Ovary (tissue), 9 donors: ENCODE data around the gene LRRC8C. TPM values are rescaled to one million over a fixed set of nuclear protein-coding genes. Genes with fewer than 3 reads are reported as not detected.

Experiments used
- DNase-seq, 5 donors: peaks; one replicate each; pipeline ENCODE4 v3.0.0-alpha.2; 2019 to 2020
- H3K27ac ChIP-seq, 2 donors: fragments of 200-600 bp; one replicate each; pipeline versions ENCODE4 v1.5.1 to v1.8.0; 2019 to 2022
- H3K27me3 ChIP-seq: fragments of 200-600 bp; one replicate; pipeline ENCODE4 v1.8.0; 2022
- H3K36me3 ChIP-seq: fragments of 200-600 bp; sonication (generic); one replicate; pipeline ENCODE4 v1.5.1; 2019
- H3K4me1 ChIP-seq: one replicate; pipeline ENCODE4 v1.8.1; 2013; ENCODE audit warnings: mild to moderate bottlenecking, moderate library complexity; ENCODE audit not compliant: insufficient read depth
- H3K4me3 ChIP-seq: fragments of 200-600 bp; sonication (generic); one replicate; pipeline ENCODE4 v1.5.1; 2017
- H3K9me3 ChIP-seq, 2 donors: fragments of 200-600 bp in 1 of 2; sonication (generic) in 1 of 2; one replicate each; pipeline versions ENCODE4 v1.5.1 to v1.8.1; 2013 to 2019; ENCODE audit warnings: mild to moderate bottlenecking in 1 of 2, moderate library complexity in 1 of 2
- CTCF ChIP-seq, 3 donors: fragments of 450-650 bp in 2 of 3; fragments of 200-600 bp in 1 of 3; IDR thresholded peaks; one replicate each; pipeline versions ENCODE4 v1.5.1 to v1.8.0; 2016 to 2022; ENCODE audit warnings: antibody characterized with exemption in 3 of 3, mild to moderate bottlenecking in 1 of 3
- EP300 ChIP-seq: sonication (generic); formaldehyde crosslinking; IDR thresholded peaks from one replicate; pipeline ENCODE4 v1.6.1; 2017; ENCODE audit warnings: antibody characterized with exemption
- POLR2A ChIP-seq: fragments of 450-650 bp; IDR thresholded peaks from one replicate; pipeline ENCODE4 v1.6.1; 2017; ENCODE audit warnings: antibody characterized with exemption, mild to moderate bottlenecking, moderate library complexity
- WGBS, 3 donors: extraction: QIAGEN DNeasy Blood & Tissue Kit in 1 of 3; methylation state at CpG; one replicate each; pipeline versions ENCODE4 v1.1.5 to v1.1.7; 2013 to 2017; 5-methylcytosine and 5-hydroxymethylcytosine counted together
- intact Hi-C, 4 donors: fragments of 100-400 bp; cut with DNase I; formaldehyde crosslinking; loops; one replicate each; pipeline versions ENCODE4 v1.11.0 to v1.15.1; 2022 to 2023
- polyA plus RNA-seq, 2 donors: library from polyadenylated mRNA; stranded (reverse); fragments of 200-250 nt in 1 of 2; fragments of 350-450 nt in 1 of 2; fragmentation: Illumina TruSeq in 1 of 2; extraction: RNeasy Lipid Tissue Mini Kit (QIAGEN cat#74804) in 1 of 2; gene quantifications; one replicate each; pipeline ENCODE4 v1.2.3, GENCODE V29; 2013 to 2014
- total RNA-seq, 7 donors: library from RNA; depleted of rRNA in 2 of 7; stranded (reverse); fragments of >200 nt in 2 of 7; fragmentation: NEBNext Ultra II Directional in 3 of 7; extraction: Animal tissue kit (Norgen Biotek cat#: 25700) in 3 of 7; gene quantifications; one replicate each; pipeline versions ENCODE4 v1.1.0 to v1.2.4, GENCODE V29; 2016 to 2023
- donor health status: DM: no; HTN: no; CAD: no; lungs with moderate emphysema.
- donor health status: DM: no; HTN: no; CAD: no.
- donor health status: Bipolar disorder and iron deficiency.
- donor health status: DM: yes; HTN: yes; CAD: no.
- donor health status: DM: no; HTN: no; CAD: no.
- donor health status: DM: yes; HTN: yes; CAD: no.

The LRRC8C gene
- total and polyA plus RNA-seq, 9 donors = 5.6 to 11.1 (median 7.2) TPM

- DNase-seq = no peak
- Histone ChIP-seq H3K4me1 (peaks cover 2% of the 10 kb centered on the region), H3K36me3 (no peaks in the 10 kb centered on the region), H3K27ac (no peak overlapping the region), H3K4me3 (no peak overlapping the region), H3K27me3 (no peaks in the 10 kb centered on the region), H3K9me3 (no peaks in the 10 kb centered on the region)
- TF ChIP-seq CTCF (IDR thresholded peaks at IDR 0.05) = no peak
- no peak for TF ChIP-seq POLR2A
- no peak for TF ChIP-seq EP300
- 49 to 59% (median 59%) methylated on average over 3 of the region's 3 CpGs for WGBS, 3 donors
- intact Hi-C loops = loop anchor here in 1 of 4 donors (5.0 kb wide), 1 partner anchor 176 kb away; the partner anchor contains the start of gene LRRC8B
Measured at GRCh38 chr1:89698020-89698560, 65.2 kb downstream of the LRRC8C start.

GRCh38 chr1:89698624-89699023, 65.7 kb downstream of the LRRC8C start:
- intact Hi-C loops = loop anchor here in 1 of 4 donors (5.0 kb wide), 1 partner anchor 176 kb away; the partner anchor contains the start of gene LRRC8B
- 67 to 84% (median 77%) methylated on average over 1 of the region's 1 CpG for WGBS, 3 donors
- Histone ChIP-seq H3K27me3 (no peaks in the 10 kb centered on the region), H3K9me3 (no peaks in the 10 kb centered on the region), H3K4me1 (peaks cover 2% of the 10 kb centered on the region), H3K4me3 (no peak overlapping the region), H3K27ac (no peak overlapping the region), H3K36me3 (no peaks in the 10 kb centered on the region)
- DNase-seq = no peak
- TF ChIP-seq CTCF (IDR thresholded peaks at IDR 0.05) (no peak), POLR2A (no peak), EP300 (no peak)

GRCh38 chr1:89699451-89699986, 66.6 kb downstream of the LRRC8C start:
- WGBS, 3 donors = 79 to 86% (median 82%) methylated on average over 4 of the region's 4 CpGs
- Histone ChIP-seq H3K4me1 (peaks cover 2% of the 10 kb centered on the region), H3K4me3 (no peak overlapping the region), H3K27me3 (no peaks in the 10 kb centered on the region), H3K9me3 (no peaks in the 10 kb centered on the region), H3K36me3 (no peaks in the 10 kb centered on the region), H3K27ac (no peak overlapping the region)
- no peak for DNase-seq
- TF ChIP-seq EP300 = no peak
- no peak for TF ChIP-seq CTCF (IDR thresholded peaks at IDR 0.05)
- TF ChIP-seq POLR2A = no peak
- intact Hi-C loops = loop anchor here in 1 of 4 donors (5.0 kb wide), 1 partner anchor 177 kb away; the partner anchor contains the start of gene LRRC8B

- 5 to 11% (median 7%) methylated on average over 4 of the region's 4 CpGs for WGBS, 3 donors
- TF ChIP-seq EP300 = no peak
- no peak for TF ChIP-seq CTCF (IDR thresholded peaks at IDR 0.05)
- TF ChIP-seq POLR2A = no peak
- intact Hi-C loops = no loop called here
Measured at GRCh38 chr1:89701746-89702241, 68.9 kb downstream of the LRRC8C start.

More at GRCh38 chr1:89701746-89702241, 68.9 kb downstream of the LRRC8C start:
- no peak for DNase-seq
- no peak overlapping the region for H3K27ac ChIP-seq
- no peaks in the 10 kb centered on the region for H3K27me3 ChIP-seq
- no peaks in the 10 kb centered on the region for H3K36me3 ChIP-seq
- peaks cover 2% of the 10 kb centered on the region for H3K4me1 ChIP-seq
- no peak overlapping the region for H3K4me3 ChIP-seq
- no peaks in the 10 kb centered on the region for H3K9me3 ChIP-seq
